GM23248 (cell line): Measurements from ENCODE around the gene MRNIP. TPM values are rescaled to one million over a fixed set of nuclear protein-coding genes. Genes with fewer than 3 reads are reported as not detected.
A peak's percentile ranks its signal among the peaks of the same experiment; 100 is the strongest.

ENCODE experiments used
- DNase-seq: peaks from one replicate; pipeline ENCODE4 v3.0.0-alpha.2; 2015
- H2AFZ ChIP-seq: fragments of 200-600 bp; sonication (generic); 2 replicates; pipeline ENCODE4 v1.6.1; 2016; ENCODE audit warnings: antibody characterized with exemption
- H3F3A ChIP-seq: fragments of 200-600 bp; sonication (generic); 2 replicates; pipeline ENCODE4 v1.6.1; 2016; ENCODE audit warnings: mild to moderate bottlenecking, antibody characterized with exemption, mixed run types; ENCODE audit not compliant: insufficient read depth
- H3K27ac ChIP-seq: fragments of 200-600 bp; sonication (generic); 2 replicates; pipeline ENCODE4 v1.5.1; 2016; ENCODE audit warnings: mild to moderate bottlenecking
- H3K27me3 ChIP-seq: fragments of 200-600 bp; sonication (generic); replicated peaks from 2 replicates; pipeline ENCODE4 v1.6.1; 2016; ENCODE audit warnings: mild to moderate bottlenecking; ENCODE audit not compliant: insufficient read depth
- H3K36me3 ChIP-seq: fragments of 200-600 bp; sonication (generic); 2 replicates; pipeline ENCODE4 v1.6.1; 2016; ENCODE audit warnings: low read depth, mild to moderate bottlenecking
- H3K4me1 ChIP-seq: fragments of 200-600 bp; sonication (generic); 2 replicates; pipeline ENCODE4 v1.6.1; 2016; ENCODE audit warnings: mild to moderate bottlenecking; ENCODE audit not compliant: insufficient read depth
- H3K4me2 ChIP-seq: fragments of 200-600 bp; sonication (generic); one replicate; pipeline ENCODE4 v1.6.1; 2016; ENCODE audit warnings: mild to moderate bottlenecking; ENCODE audit not compliant: unreplicated experiment
- H3K4me3 ChIP-seq: fragments of 200-600 bp; sonication (generic); 2 replicates; pipeline ENCODE4 v1.5.1; 2016; ENCODE audit warnings: mild to moderate bottlenecking
- H3K79me2 ChIP-seq: fragments of 200-600 bp; sonication (generic); 2 replicates; pipeline ENCODE4 v1.6.1; 2016; ENCODE audit warnings: mild to moderate bottlenecking; ENCODE audit not compliant: insufficient read depth
- H3K9ac ChIP-seq: fragments of 200-600 bp; sonication (generic); 2 replicates; pipeline ENCODE4 v1.6.1; 2016; ENCODE audit warnings: mild to moderate bottlenecking
- H3K9me2 ChIP-seq: fragments of 200-600 bp; sonication (generic); 2 replicates; pipeline ENCODE4 v1.6.1; 2016; ENCODE audit warnings: mixed run types, mild to moderate bottlenecking, moderate library complexity; ENCODE audit not compliant: insufficient read depth
- H3K9me3 ChIP-seq: fragments of 200-600 bp; sonication (generic); one replicate; pipeline ENCODE4 v1.6.1; 2017; ENCODE audit warnings: low read depth
- H4K20me1 ChIP-seq: fragments of 200-600 bp; sonication (generic); 2 replicates; pipeline ENCODE4 v1.6.0; 2016; ENCODE audit not compliant: insufficient read depth
- EZH2 ChIP-seq: fragments of 200-600 bp; sonication (generic); IDR thresholded peaks from 2 replicates; pipeline ENCODE4 v1.6.1; 2018; ENCODE audit warnings: antibody characterized with exemption, mild to moderate bottlenecking; ENCODE audit not compliant: insufficient read depth, poor library complexity, severe bottlenecking
- EZH2phosphoT487 ChIP-seq: fragments of 200-600 bp; sonication (generic); IDR thresholded peaks from 2 replicates; pipeline ENCODE4 v1.6.1; 2018; ENCODE audit warnings: antibody characterized with exemption, moderate library complexity, mild to moderate bottlenecking, low read depth; ENCODE audit not compliant: insufficient read depth
- WGBS, 2 experiments: methylation state at CpG; one replicate each; pipeline ENCODE4 v1.1.6; 2015 to 2017; ENCODE audit warnings: low lambda C conversion rate in 2 of 2, low coverage in 1 of 2; ENCODE audit errors: missing lambda C conversion rate in 2 of 2; 5-methylcytosine and 5-hydroxymethylcytosine counted together
- in situ Hi-C: fragments of 300-500 bp; cut with MboI; formaldehyde crosslinking; loops from 2 replicates; pipeline ENCODE4 v1.15.0; 2020
- polyA plus RNA-seq: library from polyadenylated mRNA; unstranded; fragments of >200 nt; fragmentation: Nextera tagmentation; extraction: Ambion mirVana; gene quantifications from 2 replicates; pipeline ENCODE4 v1.2.1, GENCODE V29; 2016
- total RNA-seq: library from RNA; depleted of rRNA; stranded (reverse); fragments of >200 nt; shearing (Covaris generic); gene quantifications from 2 replicates; pipeline ENCODE4 v1.2.3, GENCODE V29; 2014

MRNIP gene
- total and polyA plus RNA-seq, 2 experiments from 2014 or later, result 14.1 to 17.3 TPM

- peak; percentile 37 for DNase-seq
- Histone ChIP-seq H3K27me3 (no peaks in the 10 kb centered on the region), H2AFZ (no peak overlapping the region), H3K36me3 (peaks cover 8% of the 10 kb centered on the region; the same call in 1 of the 2 replicates), H3K4me2 (no peak overlapping the region), H3F3A (no peaks in the 10 kb centered on the region), H3K4me1 (peaks cover 17% of the 10 kb centered on the region), H3K4me3 (no peak overlapping the region), H3K79me2 (peaks cover 39% of the 10 kb centered on the region), H3K9ac (no peak overlapping the region), H3K9me3 (no peaks in the 10 kb centered on the region), H3K27ac (no peak overlapping the region), H4K20me1 (no peaks in the 10 kb centered on the region), H3K9me2 (no peaks in the 10 kb centered on the region)
- 91 to 92% methylated on average over 17 to 19 of the region's 19 CpGs for WGBS, 2 experiments
- in situ Hi-C loops, result no loop called here
- no peak for TF ChIP-seq EZH2
- no peak for TF ChIP-seq EZH2phosphoT487
Measured at GRCh38 chr5:179802207-179802883, 56.3 kb downstream of the MRNIP start.

- in situ Hi-C loops, result no loop called here
- Histone ChIP-seq H3K4me3 (no peak overlapping the region), H3F3A (peaks cover 5% of the 10 kb centered on the region), H3K36me3 (peaks cover 9% of the 10 kb centered on the region; the same call in 1 of the 2 replicates), H3K79me2 (peaks cover 39% of the 10 kb centered on the region), H4K20me1 (no peaks in the 10 kb centered on the region), H2AFZ (no peak overlapping the region), H3K4me2 (no peak overlapping the region), H3K9me3 (no peaks in the 10 kb centered on the region), H3K27ac (no peak overlapping the region), H3K9me2 (no peaks in the 10 kb centered on the region), H3K9ac (no peak overlapping the region), H3K27me3 (no peaks in the 10 kb centered on the region), H3K4me1 (peaks cover 17% of the 10 kb centered on the region)
- no peak for TF ChIP-seq EZH2phosphoT487
- no peak for TF ChIP-seq EZH2
- 86 to 87% methylated on average over 51 to 67 of the region's 67 CpGs for WGBS, 2 experiments
- DNase-seq, result no peak
Measured at GRCh38 chr5:179801304-179802206, 57.1 kb downstream of the MRNIP start.

- Histone ChIP-seq H3K4me1 (peaks cover 17% of the 10 kb centered on the region), H4K20me1 (no peaks in the 10 kb centered on the region), H3F3A (peaks cover 5% of the 10 kb centered on the region), H3K36me3 (peaks cover 9% of the 10 kb centered on the region; the same call in 1 of the 2 replicates), H3K9ac (no peak overlapping the region), H3K9me3 (no peaks in the 10 kb centered on the region), H3K4me3 (no peak overlapping the region), H2AFZ (no peak overlapping the region), H3K4me2 (no peak overlapping the region), H3K27ac (no peak overlapping the region), H3K79me2 (peaks cover 39% of the 10 kb centered on the region), H3K27me3 (no peaks in the 10 kb centered on the region), H3K9me2 (no peaks in the 10 kb centered on the region)
- in situ Hi-C loops, result no loop called here
- no peak for DNase-seq
- no peak for TF ChIP-seq EZH2phosphoT487
- no peak for TF ChIP-seq EZH2
- WGBS, 2 experiments, result 80% methylated on average over 12 of the region's 12 CpGs
Measured at GRCh38 chr5:179800696-179801201, 57.9 kb downstream of the MRNIP start.

- peaks cover 9% of the 10 kb centered on the region; the same call in 1 of the 2 replicates for H3K36me3 ChIP-seq
- DNase-seq, result no peak
- H3K9me2 ChIP-seq, result no peaks in the 10 kb centered on the region
- peaks cover 5% of the 10 kb centered on the region for H3F3A ChIP-seq
- H2AFZ ChIP-seq, result no peak overlapping the region
- no peaks in the 10 kb centered on the region for H4K20me1 ChIP-seq
- H3K4me1 ChIP-seq, result peaks cover 17% of the 10 kb centered on the region
- H3K4me3 ChIP-seq, result no peak overlapping the region
- no peaks in the 10 kb centered on the region for H3K9me3 ChIP-seq
- TF ChIP-seq EZH2phosphoT487 (no peak), EZH2 (no peak)
- no peak overlapping the region for H3K4me2 ChIP-seq
- in situ Hi-C loops, result no loop called here
- H3K27ac ChIP-seq, result no peak overlapping the region
- H3K9ac ChIP-seq, result no peak overlapping the region
- no peaks in the 10 kb centered on the region for H3K27me3 ChIP-seq
- peaks cover 34% of the 10 kb centered on the region for H3K79me2 ChIP-seq
- WGBS, 2 experiments, result 89 to 93% methylated on average over 15 to 21 of the region's 21 CpGs
Measured at GRCh38 chr5:179800071-179800695, 58.4 kb downstream of the MRNIP start.
